GM18499 (cell line): Measurements from ENCODE around the gene PRELID1.
A peak's percentile ranks its signal among the peaks of the same experiment; 100 is the strongest.

ENCODE experiments used
- ATAC-seq: cut with Tn5 transposase; IDR thresholded peaks from one replicate; pipeline ENCODE4 v1.9.1; 2021; ENCODE audit warnings: moderate number of reproducible peaks; ENCODE audit not compliant: insufficient read depth, unreplicated experiment

The PRELID1 gene

DNA sequence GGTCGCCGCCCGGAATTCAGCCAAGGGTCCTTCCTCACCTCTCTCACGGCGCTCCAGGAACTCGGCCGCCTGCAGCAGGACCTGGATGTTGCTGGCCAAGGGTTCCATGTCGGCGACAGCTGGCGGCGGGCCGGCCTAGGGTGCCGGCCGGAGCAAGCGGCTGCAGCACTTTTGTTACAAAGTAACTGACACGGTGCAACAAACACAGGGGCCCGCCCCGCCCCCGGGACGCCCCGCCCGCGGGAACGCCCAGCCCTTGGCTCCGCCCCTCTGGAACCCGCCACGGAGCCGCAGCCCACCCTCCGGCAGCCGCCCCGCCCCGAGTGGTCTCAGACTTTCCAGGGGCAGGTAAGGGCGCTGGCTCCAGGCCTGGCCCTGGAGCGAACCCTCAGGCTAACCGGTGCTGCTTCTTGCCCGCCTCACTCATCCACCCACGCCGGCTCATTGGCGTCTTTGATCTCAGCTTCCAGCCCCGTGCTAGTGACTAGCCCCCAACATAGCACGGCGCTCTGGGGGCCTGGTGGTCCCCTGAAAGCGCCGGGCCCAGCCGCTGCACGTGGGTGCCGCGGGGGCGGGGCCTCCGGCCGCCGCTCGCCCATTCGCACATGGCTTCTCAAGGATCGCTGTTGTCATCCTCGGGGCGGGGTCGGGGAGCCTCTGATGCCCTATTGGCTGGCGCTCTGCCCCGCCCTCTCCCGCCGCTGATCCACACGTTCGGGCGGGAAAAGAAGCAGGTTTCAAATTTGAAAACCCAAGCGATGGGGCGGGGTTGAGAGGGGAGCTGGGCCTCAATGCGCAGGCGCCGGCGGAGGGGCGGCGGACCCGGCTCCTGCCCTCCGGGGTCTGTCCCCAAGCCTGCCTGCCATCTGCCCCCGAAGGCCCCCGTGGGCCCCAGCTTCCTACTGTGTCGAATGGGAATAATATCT, 8.4 kb downstream of the PRELID1 start, which contains the start of gene MXD3:
Gene MXD3 (minus strand): TSS at position 176 of the 926 bp plus-strand sequence. CDS start 68 bp downstream, at position 108.
- peak; percentile 40 for ATAC-seq

- peak; percentile 1 for ATAC-seq
Observed at GRCh38 chr5:177312649-177313181, 9.1 kb downstream of the PRELID1 start.

DNA sequence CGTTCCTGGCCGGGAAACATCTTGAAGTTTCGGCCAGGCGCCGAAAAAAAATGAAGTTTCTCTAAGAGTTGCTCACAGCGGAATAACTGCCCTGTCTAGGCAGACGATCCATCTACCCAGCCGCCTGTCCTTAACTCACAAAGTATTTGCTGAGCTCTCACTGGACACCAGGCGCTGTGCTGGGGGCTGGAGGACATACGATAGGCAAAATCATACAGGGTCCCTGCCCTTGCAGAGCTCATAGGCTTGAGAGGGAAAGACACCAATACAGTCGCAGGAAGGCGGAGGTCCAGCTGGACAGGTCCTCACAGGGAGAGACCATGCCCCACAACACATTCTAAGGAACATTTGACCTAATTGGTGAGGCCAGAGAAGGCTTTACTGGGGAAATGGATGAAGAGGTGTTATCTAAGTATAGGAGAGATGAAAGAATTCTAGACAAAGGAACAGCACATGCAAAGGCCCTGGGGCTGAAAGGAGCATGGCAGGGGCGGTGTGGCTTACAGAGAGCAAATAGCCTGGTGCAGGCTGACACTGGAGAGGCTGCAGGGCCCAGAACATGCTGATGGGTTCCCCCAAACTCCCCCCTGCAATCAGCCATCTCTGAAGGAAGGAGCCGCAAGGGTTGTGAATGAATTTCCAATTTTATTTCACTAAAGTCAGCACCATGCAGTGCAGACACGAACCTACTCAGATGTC, 10.1 kb downstream of the PRELID1 start:
- ATAC-seq, result no peak

- no peak for ATAC-seq
Observed at GRCh38 chr5:177314376-177315342, 11.1 kb downstream of the PRELID1 start.

GRCh38 chr5:177315411-177315810, 11.8 kb downstream of the PRELID1 start:
- ATAC-seq, result no peak

GRCh38 chr5:177316005-177316404, 12.4 kb downstream of the PRELID1 start:
- no peak for ATAC-seq

DNA sequence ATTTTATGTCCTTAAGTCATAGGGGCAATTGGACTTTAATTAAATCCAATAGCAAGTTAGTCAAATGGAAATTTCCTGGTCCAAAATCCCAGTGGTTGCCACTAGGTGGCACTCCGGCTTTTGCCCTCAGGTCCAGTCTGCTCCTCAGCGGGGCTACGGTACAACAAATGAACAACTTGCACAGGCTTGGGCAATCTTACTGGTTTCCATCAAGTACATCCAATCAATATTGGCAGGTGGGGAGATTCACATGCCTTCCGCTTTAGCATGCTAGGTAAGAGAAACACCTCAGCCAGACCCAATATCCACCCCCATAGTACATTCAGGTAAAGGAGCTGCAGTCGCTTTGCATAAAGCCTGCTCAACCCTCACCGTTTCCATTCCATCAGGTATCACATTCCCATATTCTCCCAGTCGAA, 14.4 kb downstream of the PRELID1 start:
- ATAC-seq, result no peak

DNA sequence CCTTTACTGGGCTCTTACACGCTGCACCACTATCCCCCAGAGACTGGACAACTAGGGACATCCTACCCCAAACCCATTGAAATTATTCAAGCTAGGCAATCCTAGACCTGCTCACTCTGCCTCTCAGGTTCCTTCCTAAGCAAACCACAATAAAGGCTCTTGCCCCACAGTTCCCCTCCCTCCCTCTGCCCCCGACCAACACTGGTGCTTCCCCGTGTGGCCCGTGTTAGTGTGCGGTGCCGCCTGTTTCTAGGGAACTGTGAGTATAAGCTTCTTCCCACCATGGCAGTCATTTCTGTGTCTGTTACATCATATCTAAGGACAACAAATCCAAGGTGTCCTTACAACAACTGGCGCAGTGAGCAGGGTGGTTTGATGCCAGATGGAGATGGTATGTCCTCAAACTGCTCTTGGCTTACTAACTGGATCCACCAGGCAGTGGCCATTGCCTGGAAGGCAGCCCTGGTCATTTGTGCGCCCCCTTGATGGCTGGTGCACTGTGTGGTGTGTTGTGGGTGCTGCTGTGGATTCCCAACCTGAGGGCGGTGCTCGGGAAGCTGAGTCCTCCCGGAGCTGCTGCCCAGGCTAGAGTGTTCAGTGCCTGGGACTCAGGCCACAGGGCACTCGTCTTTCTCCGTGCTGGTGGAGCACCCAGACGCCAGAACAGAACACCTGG, 16.5 kb downstream of the PRELID1 start:
- ATAC-seq, result no peak

DNA sequence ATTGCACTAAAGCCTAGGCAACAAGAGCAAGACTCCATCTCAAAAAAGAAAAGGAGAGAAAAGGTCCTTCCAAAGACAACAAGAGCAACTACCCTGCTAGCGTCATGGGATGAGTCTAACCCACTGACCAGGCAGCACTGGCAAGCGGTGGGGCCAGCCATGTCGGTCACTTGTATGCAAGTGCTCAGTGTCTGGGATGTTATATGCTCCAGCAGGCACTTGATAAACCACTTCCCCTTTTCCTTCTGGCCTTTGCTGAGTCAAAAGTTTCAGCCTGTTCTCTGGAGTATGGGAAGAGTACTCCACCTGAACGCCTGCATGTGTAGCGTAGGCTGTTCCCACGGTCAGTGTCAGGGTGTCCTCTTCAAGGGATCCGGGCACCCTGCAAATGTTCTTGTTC, 17.3 kb downstream of the PRELID1 start:
- no peak for ATAC-seq

- no peak for ATAC-seq
Observed at GRCh38 chr5:177325868-177326381, 22.3 kb downstream of the PRELID1 start.

GRCh38 chr5:177327539-177328522, 24.2 kb downstream of the PRELID1 start:
- no peak for ATAC-seq

- ATAC-seq, result no peak
Observed at GRCh38 chr5:177328545-177329231, 25.1 kb downstream of the PRELID1 start.

DNA sequence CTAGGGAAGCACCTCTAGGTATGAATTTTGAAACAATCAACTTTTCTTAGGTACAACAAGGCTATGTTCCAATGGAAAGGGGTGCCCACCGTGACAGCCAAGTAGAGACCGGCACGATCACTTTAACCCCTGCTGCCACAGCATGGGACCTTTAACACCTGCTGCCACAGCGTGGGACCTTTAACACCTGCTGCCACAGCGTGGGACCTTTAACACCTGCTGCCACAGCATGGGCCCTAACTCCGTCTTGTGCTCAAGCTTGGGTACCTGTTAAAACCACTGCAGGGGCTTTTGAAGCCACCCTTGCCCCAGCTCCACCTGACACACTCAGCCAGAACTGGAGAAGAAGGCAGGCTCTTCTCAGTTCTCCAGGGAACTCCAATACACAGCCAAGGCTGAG, 26.3 kb downstream of the PRELID1 start:
- ATAC-seq, result no peak

DNA sequence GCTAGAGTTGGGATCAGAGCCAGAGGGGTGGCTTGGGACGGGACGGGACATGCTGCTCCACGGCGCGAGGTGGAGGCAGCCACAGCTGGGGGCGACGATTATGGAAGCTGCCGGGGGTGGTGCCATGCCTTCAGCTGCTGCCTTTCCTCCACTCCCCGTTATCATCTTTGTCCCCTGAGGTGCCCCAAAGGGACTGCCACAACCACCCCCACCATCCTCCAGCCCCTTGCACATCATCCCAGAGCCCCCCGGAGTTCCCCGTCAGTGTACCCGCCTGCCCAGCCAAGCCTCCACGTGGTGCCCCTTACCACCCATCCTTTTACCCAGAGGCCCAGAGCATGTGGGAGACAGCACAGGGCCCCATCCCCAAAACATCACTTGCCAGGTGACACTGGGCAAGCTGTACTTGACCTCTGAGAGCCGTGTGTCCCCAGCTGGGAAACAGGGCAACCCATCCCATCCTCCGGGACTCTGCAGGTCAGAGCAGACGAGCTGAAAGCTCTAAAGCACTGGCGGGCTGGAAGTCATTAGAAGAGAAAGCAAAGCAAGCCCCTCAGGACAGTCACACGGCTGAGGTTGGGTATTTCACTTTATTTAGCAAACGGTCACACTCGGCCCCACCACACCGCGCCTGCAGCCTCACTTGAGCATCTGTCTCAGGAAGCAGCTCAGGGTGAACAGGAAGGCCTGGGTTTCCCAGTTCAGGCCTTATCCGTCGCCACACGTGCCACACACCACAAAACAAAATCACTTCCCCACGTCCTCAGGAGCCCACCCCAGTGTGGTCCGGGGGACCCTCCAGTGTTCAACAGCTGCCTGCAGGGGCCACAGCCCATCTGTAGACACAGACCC, 27.6 kb downstream of the PRELID1 start:
- ATAC-seq, result no peak

- no peak for ATAC-seq
Observed at GRCh38 chr5:177332031-177332895, 28.7 kb downstream of the PRELID1 start.

DNA sequence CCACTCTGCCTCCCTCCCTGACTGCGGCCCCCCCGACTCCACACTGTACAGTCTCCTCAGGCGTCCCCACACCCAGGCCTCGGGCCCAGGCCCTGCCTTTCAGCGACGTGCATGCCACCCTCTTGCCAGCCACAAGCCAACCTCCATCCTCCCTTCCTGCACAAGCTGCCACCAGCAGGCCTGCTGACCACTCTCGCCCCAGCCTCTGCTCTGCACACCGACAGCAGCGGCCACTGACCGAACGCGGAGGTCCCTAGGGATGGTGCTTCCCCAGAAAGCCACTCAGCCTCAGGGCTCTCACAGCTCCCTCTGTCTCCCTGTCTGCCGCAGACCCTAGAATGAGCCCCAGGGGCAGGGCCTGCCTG, 29.3 kb downstream of the PRELID1 start:
- ATAC-seq, result no peak
